Liver (tissue), 9 donors: ENCODE results near the gene IFI27. TPM values are rescaled to one million over a fixed set of nuclear protein-coding genes. Genes with fewer than 3 reads are reported as not detected.

Source experiments
- DNase-seq: peaks from one replicate; pipeline ENCODE4 v3.0.0-alpha.2; 2017; ENCODE audit warnings: low spot score
- H3K27ac ChIP-seq, 2 donors: one replicate each; pipeline ENCODE4 v1.7.0; 2013; ENCODE audit warnings: inconsistent platforms in 2 of 2, low read length in 2 of 2, control low read depth in 1 of 2, low read depth in 1 of 2, mild to moderate bottlenecking in 1 of 2
- H3K27me3 ChIP-seq, 4 donors: one replicate each; pipeline versions ENCODE4 v1.6.1 to v1.7.0; 2013; ENCODE audit warnings: low read length in 3 of 4, inconsistent platforms in 1 of 4, mild to moderate bottlenecking in 1 of 4, moderate library complexity in 1 of 4; ENCODE audit not compliant: control insufficient read depth in 4 of 4, insufficient read depth in 4 of 4
- H3K36me3 ChIP-seq, 4 donors: one replicate each; pipeline versions ENCODE4 v1.6.1 to v1.7.0; 2013; ENCODE audit warnings: low read length in 3 of 4, mild to moderate bottlenecking in 3 of 4, low read depth in 1 of 4, moderate library complexity in 1 of 4; ENCODE audit not compliant: control insufficient read depth in 4 of 4, insufficient read depth in 3 of 4
- H3K4me1 ChIP-seq, 4 donors: one replicate each; pipeline versions ENCODE4 v1.6.1 to v1.7.0; 2013; ENCODE audit warnings: low read length in 3 of 4, mild to moderate bottlenecking in 3 of 4, moderate library complexity in 1 of 4; ENCODE audit not compliant: control insufficient read depth in 4 of 4, insufficient read depth in 4 of 4
- H3K4me3 ChIP-seq, 3 donors: one replicate each; pipeline versions ENCODE4 v1.6.1 to v1.7.0; 2013; ENCODE audit warnings: low read length in 3 of 3, control low read depth in 1 of 3, low read depth in 1 of 3, mild to moderate bottlenecking in 1 of 3
- H3K9ac ChIP-seq, 2 donors: one replicate each; pipeline ENCODE4 v1.7.0; 2013; ENCODE audit warnings: low read length in 2 of 2, mild to moderate bottlenecking in 2 of 2, moderate library complexity in 2 of 2, control low read depth in 1 of 2, low read depth in 1 of 2
- H3K9me3 ChIP-seq, 4 donors: one replicate each; pipeline versions ENCODE4 v1.6.1 to v1.7.0; 2013; ENCODE audit warnings: low read length in 3 of 4; ENCODE audit not compliant: control insufficient read depth in 4 of 4
- EGR1 ChIP-seq, 2 donors: IDR thresholded peaks; 2 replicates each; pipeline ENCODE4 v1.6.1; 2016 to 2018; ENCODE audit warnings: antibody characterized with exemption in 2 of 2, low read depth in 2 of 2
- FOXA1 ChIP-seq: IDR thresholded peaks from 2 replicates; pipeline ENCODE4 v1.6.1; 2016; ENCODE audit warnings: antibody characterized with exemption
- FOXA2 ChIP-seq: IDR thresholded peaks from 2 replicates; pipeline ENCODE4 v1.6.1; 2016; ENCODE audit warnings: antibody characterized with exemption
- GABPA ChIP-seq, 2 donors: IDR thresholded peaks in 1 of 2; conservative IDR thresholded peaks in 1 of 2; 2 replicates each; pipeline ENCODE4 v1.6.1; 2016; ENCODE audit warnings: antibody characterized with exemption in 2 of 2, mild to moderate bottlenecking in 1 of 2, moderate library complexity in 1 of 2
- HNF4A ChIP-seq, 2 donors: conservative IDR thresholded peaks; 2 replicates each; pipeline ENCODE4 v1.6.1; 2016; ENCODE audit warnings: antibody characterized with exemption in 2 of 2, mild to moderate bottlenecking in 2 of 2
- HNF4G ChIP-seq: IDR thresholded peaks from 2 replicates; pipeline ENCODE4 v1.6.1; 2016; ENCODE audit warnings: antibody characterized with exemption
- JUND ChIP-seq, 2 donors: IDR thresholded peaks; 2 replicates each; pipeline ENCODE4 v1.6.1; 2016; ENCODE audit warnings: antibody characterized with exemption in 2 of 2
- NR2F2 ChIP-seq: IDR thresholded peaks from 2 replicates; pipeline ENCODE4 v1.6.1; 2016; ENCODE audit warnings: antibody characterized with exemption
- RAD21 ChIP-seq, 2 donors: IDR thresholded peaks; 2 replicates each; pipeline ENCODE4 v1.6.1; 2016; ENCODE audit warnings: antibody characterized with exemption in 2 of 2, mild to moderate bottlenecking in 2 of 2
- RXRA ChIP-seq, 2 donors: IDR thresholded peaks; 2 replicates each; pipeline ENCODE4 v1.6.1; 2017 to 2018; ENCODE audit warnings: antibody characterized with exemption in 2 of 2, mild to moderate bottlenecking in 1 of 2
- SP1 ChIP-seq: IDR thresholded peaks from 2 replicates; pipeline ENCODE4 v1.6.1; 2018; ENCODE audit warnings: antibody characterized with exemption, mild to moderate bottlenecking
- TAF1 ChIP-seq: conservative IDR thresholded peaks from 2 replicates; pipeline ENCODE4 v1.6.1; 2016; ENCODE audit warnings: antibody characterized with exemption, mild to moderate bottlenecking
- YY1 ChIP-seq: IDR thresholded peaks from 2 replicates; pipeline ENCODE4 v1.6.1; 2016; ENCODE audit warnings: antibody characterized with exemption, mild to moderate bottlenecking
- WGBS: extraction: QIAGEN DNeasy Blood & Tissue Kit; methylation state at CpG from one replicate; pipeline ENCODE4 v1.1.7; 2013; 5-methylcytosine and 5-hydroxymethylcytosine counted together
- polyA plus RNA-seq, 2 donors: library from polyadenylated mRNA; stranded (reverse) in 1 of 2; unstranded in 1 of 2; fragments of 200-250 nt in 1 of 2; fragments of >200 nt in 1 of 2; fragmentation: Nextera tagmentation in 1 of 2; extraction: Ambion mirVana in 1 of 2; gene quantifications; one replicate each; pipeline versions ENCODE4 v1.2.1 to v1.2.3, GENCODE V29; 2013 to 2015
- total RNA-seq, 2 donors: library from RNA; depleted of rRNA; stranded (reverse); fragments of >200 nt; gene quantifications; one replicate each; pipeline ENCODE4 v1.2.3, GENCODE V29; 2014
- TF ChIP-seq, protein P1 (sequence below): IDR thresholded peaks from 2 replicates; pipeline ENCODE4 v1.6.1; 2016; ENCODE audit warnings: antibody characterized with exemption
- TF ChIP-seq, protein P2 (sequence below): fragments of 150-350 bp; IDR thresholded peaks from 2 replicates; pipeline ENCODE4 v1.5.1; 2017; ENCODE audit warnings: improper control_type of control experiment, low read depth, low read length; ENCODE audit not compliant: missing input control
- TF ChIP-seq, protein P3 (sequence below): IDR thresholded peaks from 2 replicates; pipeline ENCODE4 v1.6.1; 2016; ENCODE audit warnings: antibody characterized with exemption
- TF ChIP-seq, protein P4 (sequence below): IDR thresholded peaks from 2 replicates; pipeline ENCODE4 v1.6.1; 2016; ENCODE audit warnings: antibody characterized with exemption, mild to moderate bottlenecking
- donor health status: healthy.
- donor health status: healthy.
- donor health status: healthy.
- donor health status: healthy.
- donor health status: healthy.

The IFI27 gene
- total and polyA plus RNA-seq, 4 donors: 12.7 to 170 (median 42.2) TPM

DNA sequence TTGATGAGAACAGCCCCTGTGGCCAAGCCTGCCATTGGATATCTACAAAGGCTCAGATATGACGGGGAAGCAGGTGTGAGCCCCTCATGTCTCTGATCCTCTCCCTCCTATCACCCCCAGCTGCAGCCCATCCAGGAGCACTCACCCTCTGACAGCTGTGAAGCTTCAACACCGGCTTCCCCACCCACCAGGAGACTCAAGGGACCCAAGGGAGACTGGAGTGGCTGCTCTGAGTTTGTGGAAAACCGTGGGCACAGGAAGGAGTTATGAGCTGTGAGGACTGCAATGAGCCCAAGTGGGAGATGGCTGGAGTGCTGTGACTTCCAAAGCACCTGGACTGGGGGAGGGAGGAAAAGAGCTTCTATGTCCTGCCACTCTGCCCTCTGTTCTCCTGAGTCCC lies 10.9 kb downstream of the IFI27 start:
- TF ChIP-seq, protein P1, sequence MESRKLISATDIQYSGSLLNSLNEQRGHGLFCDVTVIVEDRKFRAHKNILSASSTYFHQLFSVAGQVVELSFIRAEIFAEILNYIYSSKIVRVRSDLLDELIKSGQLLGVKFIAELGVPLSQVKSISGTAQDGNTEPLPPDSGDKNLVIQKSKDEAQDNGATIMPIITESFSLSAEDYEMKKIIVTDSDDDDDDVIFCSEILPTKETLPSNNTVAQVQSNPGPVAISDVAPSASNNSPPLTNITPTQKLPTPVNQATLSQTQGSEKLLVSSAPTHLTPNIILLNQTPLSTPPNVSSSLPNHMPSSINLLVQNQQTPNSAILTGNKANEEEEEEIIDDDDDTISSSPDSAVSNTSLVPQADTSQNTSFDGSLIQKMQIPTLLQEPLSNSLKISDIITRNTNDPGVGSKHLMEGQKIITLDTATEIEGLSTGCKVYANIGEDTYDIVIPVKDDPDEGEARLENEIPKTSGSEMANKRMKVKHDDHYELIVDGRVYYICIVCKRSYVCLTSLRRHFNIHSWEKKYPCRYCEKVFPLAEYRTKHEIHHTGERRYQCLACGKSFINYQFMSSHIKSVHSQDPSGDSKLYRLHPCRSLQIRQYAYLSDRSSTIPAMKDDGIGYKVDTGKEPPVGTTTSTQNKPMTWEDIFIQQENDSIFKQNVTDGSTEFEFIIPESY: no peak
- no peak for TF ChIP-seq RXRA (IDR thresholded peaks at IDR 0.05)
- TF ChIP-seq FOXA2: no peak
- TF ChIP-seq FOXA1: no peak
- TF ChIP-seq, protein P2, sequence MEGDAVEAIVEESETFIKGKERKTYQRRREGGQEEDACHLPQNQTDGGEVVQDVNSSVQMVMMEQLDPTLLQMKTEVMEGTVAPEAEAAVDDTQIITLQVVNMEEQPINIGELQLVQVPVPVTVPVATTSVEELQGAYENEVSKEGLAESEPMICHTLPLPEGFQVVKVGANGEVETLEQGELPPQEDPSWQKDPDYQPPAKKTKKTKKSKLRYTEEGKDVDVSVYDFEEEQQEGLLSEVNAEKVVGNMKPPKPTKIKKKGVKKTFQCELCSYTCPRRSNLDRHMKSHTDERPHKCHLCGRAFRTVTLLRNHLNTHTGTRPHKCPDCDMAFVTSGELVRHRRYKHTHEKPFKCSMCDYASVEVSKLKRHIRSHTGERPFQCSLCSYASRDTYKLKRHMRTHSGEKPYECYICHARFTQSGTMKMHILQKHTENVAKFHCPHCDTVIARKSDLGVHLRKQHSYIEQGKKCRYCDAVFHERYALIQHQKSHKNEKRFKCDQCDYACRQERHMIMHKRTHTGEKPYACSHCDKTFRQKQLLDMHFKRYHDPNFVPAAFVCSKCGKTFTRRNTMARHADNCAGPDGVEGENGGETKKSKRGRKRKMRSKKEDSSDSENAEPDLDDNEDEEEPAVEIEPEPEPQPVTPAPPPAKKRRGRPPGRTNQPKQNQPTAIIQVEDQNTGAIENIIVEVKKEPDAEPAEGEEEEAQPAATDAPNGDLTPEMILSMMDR: no peak
- no peak for TF ChIP-seq NR2F2
- TF ChIP-seq GABPA (IDR thresholded peaks at IDR 0.05 in 1 of 2, conservative IDR thresholded peaks at IDR 0.05 in 1 of 2): no peak
- TF ChIP-seq, protein P3, sequence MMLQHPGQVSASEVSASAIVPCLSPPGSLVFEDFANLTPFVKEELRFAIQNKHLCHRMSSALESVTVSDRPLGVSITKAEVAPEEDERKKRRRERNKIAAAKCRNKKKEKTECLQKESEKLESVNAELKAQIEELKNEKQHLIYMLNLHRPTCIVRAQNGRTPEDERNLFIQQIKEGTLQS: no peak
- no peak for TF ChIP-seq JUND (IDR thresholded peaks at IDR 0.05)
- TF ChIP-seq, protein P4, sequence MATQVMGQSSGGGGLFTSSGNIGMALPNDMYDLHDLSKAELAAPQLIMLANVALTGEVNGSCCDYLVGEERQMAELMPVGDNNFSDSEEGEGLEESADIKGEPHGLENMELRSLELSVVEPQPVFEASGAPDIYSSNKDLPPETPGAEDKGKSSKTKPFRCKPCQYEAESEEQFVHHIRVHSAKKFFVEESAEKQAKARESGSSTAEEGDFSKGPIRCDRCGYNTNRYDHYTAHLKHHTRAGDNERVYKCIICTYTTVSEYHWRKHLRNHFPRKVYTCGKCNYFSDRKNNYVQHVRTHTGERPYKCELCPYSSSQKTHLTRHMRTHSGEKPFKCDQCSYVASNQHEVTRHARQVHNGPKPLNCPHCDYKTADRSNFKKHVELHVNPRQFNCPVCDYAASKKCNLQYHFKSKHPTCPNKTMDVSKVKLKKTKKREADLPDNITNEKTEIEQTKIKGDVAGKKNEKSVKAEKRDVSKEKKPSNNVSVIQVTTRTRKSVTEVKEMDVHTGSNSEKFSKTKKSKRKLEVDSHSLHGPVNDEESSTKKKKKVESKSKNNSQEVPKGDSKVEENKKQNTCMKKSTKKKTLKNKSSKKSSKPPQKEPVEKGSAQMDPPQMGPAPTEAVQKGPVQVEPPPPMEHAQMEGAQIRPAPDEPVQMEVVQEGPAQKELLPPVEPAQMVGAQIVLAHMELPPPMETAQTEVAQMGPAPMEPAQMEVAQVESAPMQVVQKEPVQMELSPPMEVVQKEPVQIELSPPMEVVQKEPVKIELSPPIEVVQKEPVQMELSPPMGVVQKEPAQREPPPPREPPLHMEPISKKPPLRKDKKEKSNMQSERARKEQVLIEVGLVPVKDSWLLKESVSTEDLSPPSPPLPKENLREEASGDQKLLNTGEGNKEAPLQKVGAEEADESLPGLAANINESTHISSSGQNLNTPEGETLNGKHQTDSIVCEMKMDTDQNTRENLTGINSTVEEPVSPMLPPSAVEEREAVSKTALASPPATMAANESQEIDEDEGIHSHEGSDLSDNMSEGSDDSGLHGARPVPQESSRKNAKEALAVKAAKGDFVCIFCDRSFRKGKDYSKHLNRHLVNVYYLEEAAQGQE: no peak
- TF ChIP-seq RAD21 (IDR thresholded peaks at IDR 0.05): no peak
- no peak for TF ChIP-seq SP1
- TF ChIP-seq TAF1: no peak
- no peak overlapping the region for H3K4me3 ChIP-seq
- H3K27me3 ChIP-seq: no peaks in the 10 kb centered on the region
- H3K9me3 ChIP-seq: peaks cover 0 to 5% (median 0%) of the 10 kb centered on the region in 4 donors
- no peaks in the 10 kb centered on the region for H3K4me1 ChIP-seq
- H3K9ac ChIP-seq: no peak overlapping the region
- no peaks in the 10 kb centered on the region for H3K36me3 ChIP-seq
- DNase-seq: no peak
- H3K27ac ChIP-seq: no peak overlapping the region
- WGBS: 73% methylated on average over 3 of the region's 3 CpGs

DNA sequence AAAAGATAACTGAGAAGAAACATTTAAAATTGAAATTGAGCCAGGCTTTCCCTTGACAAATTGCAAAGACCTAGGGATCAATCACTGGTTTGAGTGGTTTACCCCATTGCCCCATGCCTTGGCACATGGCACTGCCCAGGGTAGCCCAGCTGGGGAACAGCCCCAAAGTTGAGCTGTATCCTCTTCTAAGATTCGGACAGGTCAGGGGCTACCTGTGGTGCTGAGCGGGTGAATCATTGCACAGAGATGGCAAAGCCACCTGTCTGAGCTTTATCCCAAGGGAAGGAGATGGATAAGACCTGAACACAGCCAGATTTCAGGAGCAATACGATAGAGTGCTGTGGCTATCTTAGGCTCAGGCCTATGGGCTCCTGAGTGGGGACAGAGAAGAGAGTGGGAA lies 11.9 kb downstream of the IFI27 start:
- no peaks in the 10 kb centered on the region for H3K36me3 ChIP-seq
- H3K9me3 ChIP-seq: peaks cover 0 to 5% (median 0%) of the 10 kb centered on the region in 4 donors
- H3K4me3 ChIP-seq: no peak overlapping the region
- no peak for DNase-seq
- no peaks in the 10 kb centered on the region for H3K4me1 ChIP-seq
- TF ChIP-seq HNF4G (no peak), HNF4A (conservative IDR thresholded peaks at IDR 0.05) (no peak), RAD21 (IDR thresholded peaks at IDR 0.05) (no peak), EGR1 (IDR thresholded peaks at IDR 0.05; ENCODE audit: low read depth in 2 of 2) (no peak), YY1 (no peak), FOXA2 (no peak)
- TF ChIP-seq, protein P2: no peak
- TF ChIP-seq, protein P3: no peak
- H3K27ac ChIP-seq: no peak overlapping the region
- no peak overlapping the region for H3K9ac ChIP-seq
- no peaks in the 10 kb centered on the region for H3K27me3 ChIP-seq
- WGBS: 90% methylated on average over 3 of the region's 3 CpGs
